GM10266 (cell line): Measurements from ENCODE around the gene NR4A2.

Source experiments
- DNase-seq: peaks from one replicate; pipeline ENCODE4 v3.0.0; 2012; ENCODE audit errors: extremely low spot score
- TF ChIP-seq, protein P1 (sequence below): IDR thresholded peaks from 2 replicates; pipeline ENCODE4 v1.5.1; 2012; ENCODE audit warnings: mild to moderate bottlenecking, low read depth; ENCODE audit not compliant: control insufficient read depth, insufficient read depth; ENCODE audit errors: missing control alignments

NR4A2 gene

DNA sequence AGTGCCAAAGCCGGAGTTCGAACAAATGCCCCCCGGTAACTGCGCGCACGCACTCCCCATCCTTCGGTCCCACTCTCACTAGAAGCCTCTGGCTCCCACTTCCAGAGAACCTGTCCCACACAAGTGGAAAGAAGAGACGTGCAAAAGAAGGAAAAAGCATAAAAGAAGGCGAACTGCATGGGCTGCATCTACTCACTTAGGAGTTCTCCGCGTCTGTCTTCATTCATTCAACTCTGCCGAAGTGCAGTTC, 312 bp downstream of the NR4A2 start:
- DNase-seq: no peak

DNA sequence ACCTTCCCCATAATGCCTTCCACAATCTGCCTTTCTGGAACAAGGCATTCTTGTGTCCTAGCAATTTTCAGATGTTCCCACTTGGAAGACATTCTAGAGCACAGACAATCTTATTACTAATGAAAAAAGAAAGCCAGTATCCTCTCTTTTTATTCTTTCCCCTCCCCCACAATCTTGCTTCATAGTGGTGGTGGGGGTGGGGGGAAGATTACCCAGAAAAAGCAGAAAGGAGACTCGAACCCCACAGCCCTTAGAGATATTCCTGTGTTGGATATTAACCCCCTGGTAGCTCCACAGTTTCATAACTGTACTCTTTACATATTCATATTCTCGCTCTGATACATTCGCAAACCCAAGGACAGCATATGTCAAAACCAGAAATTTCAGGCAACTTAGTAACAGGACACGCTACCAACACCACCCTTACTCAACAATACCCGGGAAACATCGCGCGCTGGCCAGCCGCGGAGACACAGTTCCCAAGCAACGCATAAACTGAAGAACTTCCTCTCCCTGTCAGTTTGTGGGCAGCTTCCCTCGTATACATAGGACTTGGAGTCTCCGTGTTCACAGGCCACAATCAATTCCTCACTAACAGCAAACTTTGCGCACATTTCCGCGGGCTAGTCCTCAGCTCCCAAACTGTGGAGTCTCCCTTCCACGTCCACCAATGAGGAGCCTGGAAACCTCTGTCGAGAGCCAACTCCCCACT, 793 bp downstream of the NR4A2 start:
- DNase-seq: peak; percentile 52
- TF ChIP-seq, protein P1, sequence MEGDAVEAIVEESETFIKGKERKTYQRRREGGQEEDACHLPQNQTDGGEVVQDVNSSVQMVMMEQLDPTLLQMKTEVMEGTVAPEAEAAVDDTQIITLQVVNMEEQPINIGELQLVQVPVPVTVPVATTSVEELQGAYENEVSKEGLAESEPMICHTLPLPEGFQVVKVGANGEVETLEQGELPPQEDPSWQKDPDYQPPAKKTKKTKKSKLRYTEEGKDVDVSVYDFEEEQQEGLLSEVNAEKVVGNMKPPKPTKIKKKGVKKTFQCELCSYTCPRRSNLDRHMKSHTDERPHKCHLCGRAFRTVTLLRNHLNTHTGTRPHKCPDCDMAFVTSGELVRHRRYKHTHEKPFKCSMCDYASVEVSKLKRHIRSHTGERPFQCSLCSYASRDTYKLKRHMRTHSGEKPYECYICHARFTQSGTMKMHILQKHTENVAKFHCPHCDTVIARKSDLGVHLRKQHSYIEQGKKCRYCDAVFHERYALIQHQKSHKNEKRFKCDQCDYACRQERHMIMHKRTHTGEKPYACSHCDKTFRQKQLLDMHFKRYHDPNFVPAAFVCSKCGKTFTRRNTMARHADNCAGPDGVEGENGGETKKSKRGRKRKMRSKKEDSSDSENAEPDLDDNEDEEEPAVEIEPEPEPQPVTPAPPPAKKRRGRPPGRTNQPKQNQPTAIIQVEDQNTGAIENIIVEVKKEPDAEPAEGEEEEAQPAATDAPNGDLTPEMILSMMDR: no peak

More for the DNA sequence above, 312 bp downstream of the NR4A2 start:
- TF ChIP-seq, protein P1: no peak

DNA sequence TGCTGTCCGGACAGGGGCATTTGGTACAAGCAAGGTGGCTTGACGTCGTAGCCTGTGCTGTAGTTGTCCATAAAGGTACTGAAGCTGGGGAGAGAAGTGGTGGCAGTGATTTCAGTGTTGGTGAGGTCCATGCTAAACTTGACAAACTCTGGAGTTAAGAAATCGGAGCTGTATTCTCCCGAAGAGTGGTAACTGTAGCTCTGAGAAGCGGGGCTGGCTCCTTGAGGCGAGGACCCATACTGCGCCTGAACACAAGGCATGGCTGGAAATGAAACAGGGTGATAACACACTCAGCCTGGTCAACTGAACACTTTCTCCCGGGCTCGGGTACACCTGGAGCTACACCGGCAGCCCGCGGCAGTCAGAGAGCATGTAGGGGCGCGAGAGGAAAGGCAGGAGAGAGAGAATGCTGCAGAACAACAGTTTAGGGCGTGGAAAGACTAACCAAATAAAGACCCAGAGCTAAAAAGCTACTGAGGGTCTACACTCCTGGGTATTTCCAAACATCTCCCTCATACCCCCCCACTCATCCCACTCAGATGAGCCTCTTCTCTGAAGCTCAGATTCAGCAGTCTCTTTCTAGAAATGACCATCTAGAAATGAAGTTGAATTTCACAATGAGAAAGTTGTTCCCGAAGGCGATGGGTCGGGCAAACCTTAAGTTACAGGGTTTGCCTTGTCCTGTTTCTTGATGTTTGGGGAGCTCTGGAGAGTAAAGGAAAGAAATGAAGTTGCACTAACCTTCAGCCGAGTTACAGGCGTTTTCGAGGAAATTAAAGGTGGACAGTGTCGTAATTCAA, 2.4 kb downstream of the NR4A2 start:
- TF ChIP-seq, protein P1: no peak
- DNase-seq: peak; percentile 23

DNA sequence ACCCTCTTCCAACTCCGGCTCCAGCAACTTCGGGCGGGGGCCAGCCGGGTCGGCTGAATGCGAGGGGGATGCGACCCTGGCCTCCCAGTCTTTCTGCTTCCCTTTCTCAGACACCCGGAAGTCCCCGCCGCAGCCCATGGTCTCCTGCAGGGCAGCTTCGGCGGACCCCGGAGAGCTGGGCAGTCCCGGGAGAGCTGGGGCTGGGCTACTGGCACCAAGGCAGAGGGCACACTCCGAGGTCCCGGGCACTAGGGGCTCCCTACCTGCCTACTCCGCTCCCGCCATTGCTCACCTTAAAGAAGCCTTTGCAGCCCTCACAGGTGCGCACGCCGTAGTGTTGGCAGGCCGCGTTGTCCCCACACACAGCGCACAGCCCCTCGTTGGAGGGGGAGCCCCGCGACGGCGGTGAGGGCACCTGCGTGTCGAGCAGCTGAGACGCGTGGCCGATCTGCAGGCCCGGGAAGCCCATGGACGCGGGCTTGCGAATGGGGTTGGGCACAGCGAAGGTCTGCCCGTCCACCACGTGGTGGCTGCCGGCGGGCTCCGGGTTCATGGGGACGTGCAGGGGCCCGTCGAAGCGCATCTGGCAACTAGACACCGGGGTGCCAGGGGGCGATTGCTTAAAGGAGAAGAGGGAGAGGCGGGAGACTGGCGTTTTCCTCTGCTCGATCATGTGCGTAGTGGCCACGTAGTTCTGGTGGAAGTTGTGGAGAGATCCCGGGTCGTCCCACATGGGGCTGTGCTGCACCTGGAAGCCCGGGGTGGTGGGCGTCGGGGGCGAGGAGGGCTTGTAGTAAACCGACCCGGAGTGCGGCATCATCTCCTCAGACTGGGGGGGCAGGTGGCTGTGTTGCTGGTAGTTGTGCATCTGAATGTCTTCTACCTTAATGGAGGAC, 3.2 kb downstream of the NR4A2 start:
- TF ChIP-seq, protein P1: no peak
- DNase-seq: no peak

DNA sequence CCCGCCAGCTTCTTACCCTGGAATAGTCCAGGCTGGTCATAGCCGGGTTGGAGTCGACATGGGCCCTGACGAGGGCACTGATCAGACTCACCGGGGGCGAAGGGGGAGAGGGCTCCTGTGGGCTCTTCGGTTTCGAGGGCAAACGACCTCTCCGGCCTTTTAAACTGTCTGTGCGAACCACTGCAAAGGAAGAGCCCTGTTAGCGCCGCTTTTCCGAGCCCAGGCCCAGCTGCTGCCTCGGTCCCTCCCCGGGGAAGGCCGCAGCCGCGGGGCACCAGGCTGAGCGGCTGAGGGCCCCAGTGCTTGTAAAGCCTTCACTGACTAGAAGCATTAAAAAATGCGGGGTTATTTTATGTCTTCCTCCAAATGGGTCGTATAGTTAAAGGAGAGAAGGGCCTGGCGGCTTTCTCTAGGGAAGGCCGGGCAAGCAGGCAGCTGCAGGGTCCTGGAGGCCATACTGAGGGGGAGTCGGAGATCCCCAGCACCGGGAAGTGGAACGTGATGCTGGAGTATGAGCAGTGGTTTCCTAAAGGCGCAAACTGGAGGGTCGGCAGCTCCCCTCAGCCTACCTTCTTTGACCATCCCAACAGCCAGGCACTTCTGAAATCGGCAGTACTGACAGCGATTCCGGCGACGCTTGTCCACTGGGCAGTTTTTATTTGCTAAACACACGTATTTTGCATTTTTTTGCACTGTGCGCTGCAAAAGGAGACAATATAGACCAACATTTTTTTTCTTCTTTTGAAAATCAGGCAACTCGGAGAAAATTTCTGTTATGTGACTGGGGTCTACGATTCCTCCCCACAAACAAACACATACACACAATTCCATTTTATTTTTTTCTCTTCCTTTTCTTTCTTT, 4.5 kb downstream of the NR4A2 start:
- TF ChIP-seq, protein P1: no peak
- peak; percentile 12 for DNase-seq

DNA sequence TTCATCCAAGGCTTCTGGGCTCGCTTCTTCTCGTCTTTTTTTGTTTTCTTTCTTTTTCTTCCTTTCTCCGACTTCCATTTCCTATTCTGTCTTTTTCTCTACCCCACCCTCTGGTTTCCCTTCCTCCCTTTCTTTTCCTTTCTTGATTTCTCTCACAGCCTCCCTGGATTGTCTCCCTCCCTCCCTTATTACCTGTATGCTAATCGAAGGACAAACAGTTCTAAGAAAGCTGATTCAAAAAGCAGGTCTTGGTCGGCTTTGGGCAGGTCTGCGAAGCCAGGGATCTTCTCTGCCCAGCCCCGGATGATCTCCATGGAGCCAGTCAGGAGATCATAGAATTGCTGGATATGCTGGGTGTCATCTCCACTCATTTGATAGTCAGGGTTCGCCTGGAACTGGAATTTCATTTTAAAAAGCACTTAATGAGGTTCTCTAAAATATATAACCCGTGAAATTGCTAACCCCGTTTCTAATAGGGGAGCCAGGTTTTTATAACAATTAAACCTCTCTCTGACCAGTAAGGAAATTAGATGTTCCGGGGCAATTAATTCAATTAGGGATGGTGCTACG, 5.9 kb downstream of the NR4A2 start:
- no peak for DNase-seq
- TF ChIP-seq, protein P1: no peak
